MCF 10A (cell line): ENCODE data around the gene PIK3AP1. TPM values are rescaled to one million over a fixed set of nuclear protein-coding genes. Genes with fewer than 3 reads are reported as not detected.

ENCODE experiments used
- BruUV-seq: library from RNA; stranded (reverse); fragments of 400-500 nt; replicated peaks from 2 replicates; lab custom pipeline; 2021; lab: Mats Ljungman, UMichigan
- CTCF ChIA-PET: fragments of 300-600 bp; sonication (Branson Sonifier 250); formaldehyde crosslinking; extraction: SDS; loops from one replicate; lab custom pipeline; 2021; ENCODE audit warnings: antibody characterized with exemption, inconsistent platforms; lab: Yijun Ruan, JAX
- POLR2A ChIA-PET: fragments of 300-600, 350-650 bp; sonication (Branson Sonifier 250); formaldehyde crosslinking; extraction: SDS; loops from one replicate; lab custom pipeline; 2020; ENCODE audit warnings: antibody characterized with exemption, inconsistent platforms; lab: Yijun Ruan, JAX
- DNase-seq: peaks from one replicate; pipeline ENCODE4 v3.0.0-alpha.2; 2018; ENCODE audit not compliant: unreplicated experiment
- H3K27ac Mint-ChIP-seq: one replicate; pipeline ENCODE4 v1.8.0; 2022; ENCODE audit warnings: mild to moderate bottlenecking, low read depth, mixed read lengths; ENCODE audit not compliant: unreplicated experiment
- H3K27me3 Mint-ChIP-seq: one replicate; pipeline ENCODE4 v1.8.0; 2022; ENCODE audit warnings: mixed read lengths; ENCODE audit not compliant: insufficient read depth, unreplicated experiment
- H3K36me3 Mint-ChIP-seq: one replicate; pipeline ENCODE4 v1.8.0; 2022; ENCODE audit warnings: mild to moderate bottlenecking, moderate library complexity, mixed read lengths; ENCODE audit not compliant: insufficient read depth, unreplicated experiment
- H3K4me1 Mint-ChIP-seq: one replicate; pipeline ENCODE4 v1.8.0; 2022; ENCODE audit warnings: mixed read lengths; ENCODE audit not compliant: insufficient read depth, unreplicated experiment
- H3K4me3 Mint-ChIP-seq: one replicate; pipeline ENCODE4 v1.8.0; 2022; ENCODE audit warnings: mild to moderate bottlenecking, moderate library complexity, mixed read lengths; ENCODE audit not compliant: unreplicated experiment
- H3K9me3 Mint-ChIP-seq: one replicate; pipeline ENCODE4 v1.8.0; 2022; ENCODE audit warnings: mixed read lengths; ENCODE audit not compliant: unreplicated experiment
- intact Hi-C: fragments of 100-400 bp; cut with micrococcal nuclease; formaldehyde crosslinking; loops from 2 replicates; pipeline ENCODE4 v1.14.1; 2022
- total RNA-seq: library from RNA; stranded (reverse); gene quantifications from 2 replicates; pipeline ENCODE4 v1.2.3, GENCODE V29; 2022
- TF ChIP-seq, protein P1 (sequence below): fragments of 200-600 bp; IDR thresholded peaks from one replicate; pipeline ENCODE4 v1.8.0; 2022; ENCODE audit warnings: antibody characterized with exemption, mild to moderate bottlenecking; ENCODE audit not compliant: unreplicated experiment

PIK3AP1 gene
- total RNA-seq, 1 experiment from 2014 or later = not detected

DNA sequence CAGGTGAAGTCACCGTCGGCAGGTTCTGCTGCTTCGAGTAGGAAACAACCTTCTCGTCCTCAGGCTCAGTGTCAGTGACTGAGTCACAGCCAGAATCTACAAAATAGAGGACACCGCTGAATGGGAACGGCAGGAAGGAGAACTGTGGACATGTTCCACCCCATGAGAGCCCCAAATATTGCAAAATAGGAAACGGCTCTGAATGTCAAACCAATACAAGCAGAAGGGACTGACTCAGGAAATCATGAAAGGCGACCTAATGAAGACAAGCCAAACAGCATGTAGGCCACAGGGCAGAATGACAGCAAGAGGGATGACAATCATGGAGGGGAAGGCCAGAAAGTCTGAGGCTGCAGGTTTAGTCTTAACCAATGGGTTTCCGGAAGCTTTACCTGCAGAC is 63.5 kb downstream of the PIK3AP1 start:
- ChIA-PET CTCF (interaction anchor here (0.6 kb wide), 1 partner anchor 191 kb away, joined by 3 read pairs; no protein-coding TSS in a partner anchor), POLR2A (no interaction called here)
- H3K27me3 Mint-ChIP-seq = no peaks in the 10 kb centered on the region
- TF ChIP-seq, protein P1, sequence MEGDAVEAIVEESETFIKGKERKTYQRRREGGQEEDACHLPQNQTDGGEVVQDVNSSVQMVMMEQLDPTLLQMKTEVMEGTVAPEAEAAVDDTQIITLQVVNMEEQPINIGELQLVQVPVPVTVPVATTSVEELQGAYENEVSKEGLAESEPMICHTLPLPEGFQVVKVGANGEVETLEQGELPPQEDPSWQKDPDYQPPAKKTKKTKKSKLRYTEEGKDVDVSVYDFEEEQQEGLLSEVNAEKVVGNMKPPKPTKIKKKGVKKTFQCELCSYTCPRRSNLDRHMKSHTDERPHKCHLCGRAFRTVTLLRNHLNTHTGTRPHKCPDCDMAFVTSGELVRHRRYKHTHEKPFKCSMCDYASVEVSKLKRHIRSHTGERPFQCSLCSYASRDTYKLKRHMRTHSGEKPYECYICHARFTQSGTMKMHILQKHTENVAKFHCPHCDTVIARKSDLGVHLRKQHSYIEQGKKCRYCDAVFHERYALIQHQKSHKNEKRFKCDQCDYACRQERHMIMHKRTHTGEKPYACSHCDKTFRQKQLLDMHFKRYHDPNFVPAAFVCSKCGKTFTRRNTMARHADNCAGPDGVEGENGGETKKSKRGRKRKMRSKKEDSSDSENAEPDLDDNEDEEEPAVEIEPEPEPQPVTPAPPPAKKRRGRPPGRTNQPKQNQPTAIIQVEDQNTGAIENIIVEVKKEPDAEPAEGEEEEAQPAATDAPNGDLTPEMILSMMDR = no peak
- no peaks in the 10 kb centered on the region for H3K36me3 Mint-ChIP-seq
- no peaks in the 10 kb centered on the region for H3K9me3 Mint-ChIP-seq
- no peak overlapping the region for H3K27ac Mint-ChIP-seq
- no peak for DNase-seq
- intact Hi-C loops = no loop called here
- H3K4me3 Mint-ChIP-seq = no peak overlapping the region
- no TSS peak for BruUV-seq
- no peaks in the 10 kb centered on the region for H3K4me1 Mint-ChIP-seq

DNA sequence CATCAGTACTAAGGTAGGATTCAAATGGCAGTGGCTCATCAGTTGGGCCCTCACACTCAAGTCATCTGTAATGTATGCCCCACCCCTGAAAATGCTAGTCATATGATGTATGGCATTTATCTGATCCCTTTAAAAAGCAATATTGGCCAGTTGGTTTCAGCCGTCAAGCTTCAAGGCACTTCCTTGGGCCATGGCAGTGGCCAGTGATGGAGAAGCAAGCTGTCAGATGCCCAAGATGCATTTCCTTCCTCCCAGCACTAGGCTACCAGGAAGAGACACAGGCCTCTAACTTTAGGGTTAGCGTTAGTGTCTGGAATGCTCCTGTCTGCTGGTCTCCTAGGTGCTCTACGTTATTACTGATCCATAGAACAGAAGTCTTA is 64.1 kb downstream of the PIK3AP1 start:
- TF ChIP-seq, protein P1 = no peak
- no TSS peak for BruUV-seq
- Mint-ChIP-seq H3K4me3 (no peak overlapping the region), H3K27ac (no peak overlapping the region), H3K27me3 (no peaks in the 10 kb centered on the region), H3K9me3 (no peaks in the 10 kb centered on the region), H3K4me1 (no peaks in the 10 kb centered on the region), H3K36me3 (no peaks in the 10 kb centered on the region)
- DNase-seq = no peak
- ChIA-PET CTCF (interaction anchor here (0.6 kb wide), 1 partner anchor 26 kb away, joined by 3 read pairs; no protein-coding TSS in a partner anchor), POLR2A (no interaction called here)
- intact Hi-C loops = no loop called here

DNA sequence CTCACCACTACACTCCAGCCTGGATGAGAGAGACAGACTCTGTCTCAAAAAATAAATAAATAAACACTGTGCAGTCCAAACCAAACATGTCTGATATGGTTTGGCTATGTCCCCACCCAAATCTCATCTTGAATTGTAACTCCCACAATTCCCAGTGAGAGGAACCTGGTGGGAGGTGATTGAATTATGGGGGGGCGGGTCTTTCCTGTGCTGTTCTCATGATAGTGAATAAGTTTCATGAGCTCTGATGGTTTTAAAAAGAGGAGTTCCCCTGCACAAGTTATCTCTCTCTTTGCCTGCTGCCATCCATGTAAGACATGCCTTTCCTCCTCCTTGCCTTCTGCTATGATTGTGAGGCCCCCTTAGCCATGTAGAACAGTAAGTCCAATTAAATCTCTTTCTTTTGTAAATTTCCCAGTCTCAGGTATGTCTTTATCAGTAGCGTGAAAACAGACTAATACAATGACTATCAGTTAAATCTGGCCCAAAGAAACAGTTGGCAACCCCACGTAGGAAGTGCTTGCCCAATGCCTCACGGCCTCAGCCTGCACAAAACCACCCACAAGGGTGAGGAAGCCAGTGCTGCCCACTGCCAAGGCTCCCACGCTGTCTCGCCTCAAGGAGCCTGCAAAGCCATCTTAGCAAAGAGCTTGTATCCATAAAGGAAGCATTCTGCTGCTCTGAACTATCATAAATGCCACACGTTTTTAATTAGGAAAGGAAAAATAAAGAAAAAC is 64.7 kb downstream of the PIK3AP1 start:
- POLR2A ChIA-PET = no interaction called here
- no peak overlapping the region for H3K27ac Mint-ChIP-seq
- no peak overlapping the region for H3K4me3 Mint-ChIP-seq
- no TSS peak for BruUV-seq
- intact Hi-C loops = no loop called here
- DNase-seq = no peak
- H3K9me3 Mint-ChIP-seq = no peaks in the 10 kb centered on the region
- peaks cover 3% of the 10 kb centered on the region for H3K27me3 Mint-ChIP-seq
- TF ChIP-seq, protein P1 = no peak
- CTCF ChIA-PET = interaction anchor here (0.5 to 0.7 kb wide), 2 partner anchors 227 to 631 kb away, joined by 3 read pairs; no protein-coding TSS in a partner anchor
- H3K4me1 Mint-ChIP-seq = no peaks in the 10 kb centered on the region
- H3K36me3 Mint-ChIP-seq = no peaks in the 10 kb centered on the region

DNA sequence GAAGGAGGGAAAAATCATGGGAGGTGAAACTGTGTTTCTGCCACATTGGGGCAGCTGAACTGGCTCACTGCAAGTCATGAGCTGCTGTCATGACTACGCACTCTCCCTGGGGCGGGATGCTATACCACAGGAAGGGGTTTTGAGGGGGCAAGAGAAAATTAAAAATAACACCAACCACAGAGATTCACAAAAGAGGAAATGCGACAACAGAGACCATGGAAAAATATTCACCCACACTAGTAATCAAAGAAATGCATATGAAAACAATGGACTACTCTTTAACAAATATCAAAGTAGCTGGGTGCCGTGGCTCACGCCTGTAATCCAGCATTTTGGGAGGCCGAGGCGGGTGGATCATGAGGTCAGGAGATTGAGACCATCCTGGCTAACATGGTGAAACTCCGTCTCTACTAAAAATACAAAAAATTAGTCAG is 68.3 kb downstream of the PIK3AP1 start:
- no peak for DNase-seq
- CTCF ChIA-PET = interaction anchor here (1.0 to 1.4 kb wide), 2 partner anchors 11 to 137 kb away, joined by 3 to 8 read pairs; no protein-coding TSS in a partner anchor

More for the DNA sequence above, 68.3 kb downstream of the PIK3AP1 start:
- intact Hi-C loops = no loop called here
- no peaks in the 10 kb centered on the region for H3K9me3 Mint-ChIP-seq
- H3K4me3 Mint-ChIP-seq = no peak overlapping the region
- no peak overlapping the region for H3K27ac Mint-ChIP-seq
- TF ChIP-seq, protein P1 = no peak
- POLR2A ChIA-PET = interaction anchor here (1.1 kb wide), 1 partner anchor 11 kb away, joined by 4 read pairs; no protein-coding TSS in a partner anchor
- no TSS peak for BruUV-seq
- H3K4me1 Mint-ChIP-seq = no peaks in the 10 kb centered on the region
- no peaks in the 10 kb centered on the region for H3K36me3 Mint-ChIP-seq
- H3K27me3 Mint-ChIP-seq = peaks cover 11% of the 10 kb centered on the region
